MCF 10A (cell line): Measurements from ENCODE around the gene CFAP210. TPM values are rescaled to one million over a fixed set of nuclear protein-coding genes. Genes with fewer than 3 reads are reported as not detected.

Experiments
- BruUV-seq: library from RNA; stranded (reverse); fragments of 400-500 nt; replicated peaks from 2 replicates; lab custom pipeline; 2021; lab: Mats Ljungman, UMichigan
- CTCF ChIA-PET: fragments of 300-600 bp; sonication (Branson Sonifier 250); formaldehyde crosslinking; extraction: SDS; loops from one replicate; lab custom pipeline; 2021; ENCODE audit warnings: antibody characterized with exemption, inconsistent platforms; lab: Yijun Ruan, JAX
- POLR2A ChIA-PET: fragments of 300-600, 350-650 bp; sonication (Branson Sonifier 250); formaldehyde crosslinking; extraction: SDS; loops from one replicate; lab custom pipeline; 2020; ENCODE audit warnings: antibody characterized with exemption, inconsistent platforms; lab: Yijun Ruan, JAX
- DNase-seq: peaks from one replicate; pipeline ENCODE4 v3.0.0-alpha.2; 2018; ENCODE audit not compliant: unreplicated experiment
- H3K27ac Mint-ChIP-seq: one replicate; pipeline ENCODE4 v1.8.0; 2022; ENCODE audit warnings: mild to moderate bottlenecking, low read depth, mixed read lengths; ENCODE audit not compliant: unreplicated experiment
- H3K27me3 Mint-ChIP-seq: one replicate; pipeline ENCODE4 v1.8.0; 2022; ENCODE audit warnings: mixed read lengths; ENCODE audit not compliant: insufficient read depth, unreplicated experiment
- H3K36me3 Mint-ChIP-seq: one replicate; pipeline ENCODE4 v1.8.0; 2022; ENCODE audit warnings: mild to moderate bottlenecking, moderate library complexity, mixed read lengths; ENCODE audit not compliant: insufficient read depth, unreplicated experiment
- H3K4me1 Mint-ChIP-seq: one replicate; pipeline ENCODE4 v1.8.0; 2022; ENCODE audit warnings: mixed read lengths; ENCODE audit not compliant: insufficient read depth, unreplicated experiment
- H3K4me3 Mint-ChIP-seq: one replicate; pipeline ENCODE4 v1.8.0; 2022; ENCODE audit warnings: mild to moderate bottlenecking, moderate library complexity, mixed read lengths; ENCODE audit not compliant: unreplicated experiment
- H3K9me3 Mint-ChIP-seq: one replicate; pipeline ENCODE4 v1.8.0; 2022; ENCODE audit warnings: mixed read lengths; ENCODE audit not compliant: unreplicated experiment
- CTCF ChIP-seq: fragments of 200-600 bp; IDR thresholded peaks from one replicate; pipeline ENCODE4 v1.8.0; 2022; ENCODE audit warnings: antibody characterized with exemption, mild to moderate bottlenecking; ENCODE audit not compliant: unreplicated experiment
- intact Hi-C: fragments of 100-400 bp; cut with micrococcal nuclease; formaldehyde crosslinking; loops from 2 replicates; pipeline ENCODE4 v1.14.1; 2022
- total RNA-seq: library from RNA; stranded (reverse); gene quantifications from 2 replicates; pipeline ENCODE4 v1.2.3, GENCODE V29; 2022

The CFAP210 gene
- total RNA-seq, 1 experiment from 2014 or later = not detected

GRCh38 chr2:169716238-169716886 lies 22.2 kb upstream of the CFAP210 start:
- POLR2A ChIA-PET = interaction anchor here (0.5 to 1.4 kb wide), 3 partner anchors 85 to 132 kb away, joined by 3 to 5 read pairs (median 3); no protein-coding TSS in a partner anchor
- Mint-ChIP-seq H3K4me1 (peaks cover 4% of the 10 kb centered on the region), H3K27me3 (no peaks in the 10 kb centered on the region), H3K9me3 (no peaks in the 10 kb centered on the region), H3K36me3 (no peaks in the 10 kb centered on the region), H3K4me3 (no peak overlapping the region), H3K27ac (no peak overlapping the region)
- BruUV-seq = no TSS peak
- CTCF ChIA-PET = no interaction called here
- no peak for TF ChIP-seq CTCF
- no peak for DNase-seq
- intact Hi-C loops = no loop called here

GRCh38 chr2:169715379-169716237 lies 21.4 kb upstream of the CFAP210 start:
- Mint-ChIP-seq H3K4me3 (peak overlapping the region; percentile 51), H3K4me1 (peaks cover 4% of the 10 kb centered on the region), H3K9me3 (no peaks in the 10 kb centered on the region), H3K27ac (no peak overlapping the region), H3K36me3 (no peaks in the 10 kb centered on the region), H3K27me3 (no peaks in the 10 kb centered on the region)
- ChIA-PET CTCF (interaction anchor here (0.7 kb wide), 1 partner anchor 211 kb away, joined by 3 read pairs; no protein-coding TSS in a partner anchor), POLR2A (interaction anchor here (1.4 kb wide), 3 partner anchors 19 to 131 kb away, joined by 3 to 5 read pairs (median 4); partner anchors contain the start of genes CFAP210 and PHOSPHO2)
- peak; percentile 54 for DNase-seq
- TF ChIP-seq CTCF = no peak
- intact Hi-C loops = no loop called here
- BruUV-seq = no TSS peak

- H3K4me3 Mint-ChIP-seq = no peak overlapping the region
- H3K4me1 Mint-ChIP-seq = peaks cover 4% of the 10 kb centered on the region
- no TSS peak for BruUV-seq
- H3K36me3 Mint-ChIP-seq = no peaks in the 10 kb centered on the region
- POLR2A ChIA-PET = interaction anchor here (0.6 to 1.4 kb wide), 3 partner anchors 20 to 1558 kb away, joined by 3 to 4 read pairs (median 3); partner anchors contain the start of genes CFAP210 and PHOSPHO2
- no peak for DNase-seq
- CTCF ChIA-PET = no interaction called here
- no peak for TF ChIP-seq CTCF
- H3K9me3 Mint-ChIP-seq = no peaks in the 10 kb centered on the region
- H3K27ac Mint-ChIP-seq = no peak overlapping the region
- intact Hi-C loops = no loop called here
- no peaks in the 10 kb centered on the region for H3K27me3 Mint-ChIP-seq
Measured at GRCh38 chr2:169714699-169715098, 20.5 kb upstream of the CFAP210 start.

- ChIA-PET CTCF (interaction anchor here (0.6 kb wide), 1 partner anchor 162 kb away, joined by 3 read pairs; no protein-coding TSS in a partner anchor), POLR2A (no interaction called here)
- DNase-seq = no peak
- no peak overlapping the region for H3K4me3 Mint-ChIP-seq
- intact Hi-C loops = no loop called here
- TF ChIP-seq CTCF = no peak
- no peaks in the 10 kb centered on the region for H3K27me3 Mint-ChIP-seq
- H3K27ac Mint-ChIP-seq = no peak overlapping the region
- H3K4me1 Mint-ChIP-seq = peaks cover 4% of the 10 kb centered on the region
- no TSS peak for BruUV-seq
- no peaks in the 10 kb centered on the region for H3K36me3 Mint-ChIP-seq
- no peaks in the 10 kb centered on the region for H3K9me3 Mint-ChIP-seq
Measured at GRCh38 chr2:169713331-169713730, 19.1 kb upstream of the CFAP210 start.
